Peyer's patch (tissue), 4 donors: Measurements from ENCODE around the gene LMO1.

Experiments
- CTCF ChIP-seq, 6 experiments: fragments of 450-650 bp in 4 of 6; fragments of 200-600 bp in 2 of 6; sonication (generic) in 1 of 6; IDR thresholded peaks; one replicate each; pipeline ENCODE4 v1.5.1; 2017 to 2019; ENCODE audit warnings: antibody characterized with exemption in 6 of 6, mild to moderate bottlenecking in 3 of 6, moderate library complexity in 1 of 6
- POLR2A ChIP-seq, 2 donors: fragments of 450-650 bp; IDR thresholded peaks; one replicate each; pipeline ENCODE4 v1.5.1; 2017; ENCODE audit warnings: antibody characterized with exemption in 2 of 2, mild to moderate bottlenecking in 2 of 2, moderate library complexity in 2 of 2

- TF ChIP-seq CTCF (IDR thresholded peaks at IDR 0.05) (no peak), POLR2A (IDR thresholded peaks at IDR 0.05) (no peak)
These were observed 4.9 kb downstream of the LMO1 start for GRCh38 chr11:8258784-8259183.
